H9 (cell line): Measurements from ENCODE around the gene AKNA. TPM values are rescaled to one million over a fixed set of nuclear protein-coding genes. Genes with fewer than 3 reads are reported as not detected.

Source experiments
- DNase-seq: peaks from one replicate; pipeline ENCODE4 v3.0.0-alpha.2; 2017
- H2AFZ ChIP-seq: one replicate; pipeline ENCODE4 v1.6.1; 2013; ENCODE audit warnings: mild to moderate bottlenecking, low read length, control low read depth, moderate library complexity
- H2AK5ac ChIP-seq: 2 replicates; pipeline ENCODE4 v1.6.1; 2013; ENCODE audit warnings: low read length, control low read depth, mixed read lengths; ENCODE audit not compliant: insufficient read length
- H2BK120ac ChIP-seq: one replicate; pipeline ENCODE4 v1.6.1; 2013; ENCODE audit warnings: low read depth, mild to moderate bottlenecking, low read length, control low read depth, inconsistent platforms; ENCODE audit not compliant: poor library complexity, severe bottlenecking
- H2BK12ac ChIP-seq: 2 replicates; pipeline ENCODE4 v1.6.1; 2013; ENCODE audit warnings: low read length, control low read depth, mixed read lengths, low read depth; ENCODE audit not compliant: insufficient read length
- H2BK15ac ChIP-seq: 2 replicates; pipeline ENCODE4 v1.6.1; 2013; ENCODE audit warnings: low read depth, low read length, control low read depth
- H2BK20ac ChIP-seq: one replicate; pipeline ENCODE4 v1.6.1; 2013; ENCODE audit warnings: low read depth, mild to moderate bottlenecking, low read length, control low read depth, inconsistent platforms; ENCODE audit not compliant: poor library complexity, severe bottlenecking
- H2BK5ac ChIP-seq: 2 replicates; pipeline ENCODE4 v1.6.1; 2013; ENCODE audit warnings: low read length, control low read depth, mixed read lengths; ENCODE audit not compliant: insufficient read length
- H3K14ac ChIP-seq: 2 replicates; pipeline ENCODE4 v1.6.1; 2013; ENCODE audit warnings: low read length, control low read depth; ENCODE audit not compliant: insufficient read depth
- H3K18ac ChIP-seq: 2 replicates; pipeline ENCODE4 v1.6.1; 2013; ENCODE audit warnings: low read depth, mild to moderate bottlenecking, mixed read lengths, low read length, control low read depth; ENCODE audit not compliant: insufficient read length
- H3K23ac ChIP-seq: 2 replicates; pipeline ENCODE4 v1.6.1; 2013; ENCODE audit warnings: low read length, control low read depth, mixed read lengths, low read depth; ENCODE audit not compliant: insufficient read length
- H3K23me2 ChIP-seq: 2 replicates; pipeline ENCODE4 v1.6.1; 2013; ENCODE audit warnings: low read depth, mild to moderate bottlenecking, mixed read lengths, low read length, control low read depth; ENCODE audit not compliant: insufficient read length, poor library complexity, severe bottlenecking
- H3K27ac ChIP-seq: 2 replicates; pipeline ENCODE4 v1.5.1; 2013; ENCODE audit warnings: low read length, control low read depth, mixed read lengths, low read depth; ENCODE audit not compliant: insufficient read length
- H3K27me3 ChIP-seq: 2 replicates; pipeline ENCODE4 v1.6.1; 2013; ENCODE audit warnings: low read length, control low read depth, inconsistent platforms; ENCODE audit not compliant: insufficient read depth
- H3K4ac ChIP-seq: 2 replicates; pipeline ENCODE4 v1.6.1; 2013; ENCODE audit warnings: low read depth, mild to moderate bottlenecking, control low read depth, inconsistent platforms, low read length, moderate library complexity
- H3K4me1 ChIP-seq: 2 replicates; pipeline ENCODE4 v1.6.1; 2013; ENCODE audit warnings: low read length, control low read depth, inconsistent platforms; ENCODE audit not compliant: insufficient read depth
- H3K4me2 ChIP-seq: 2 replicates; pipeline ENCODE4 v1.6.1; 2013; ENCODE audit warnings: low read length, control low read depth, mixed read lengths; ENCODE audit not compliant: insufficient read length, insufficient read depth
- H3K56ac ChIP-seq: 2 replicates; pipeline ENCODE4 v1.6.1; 2013; ENCODE audit warnings: low read depth, mild to moderate bottlenecking, mixed read lengths, low read length, control low read depth; ENCODE audit not compliant: insufficient read length
- H3K79me1 ChIP-seq: 2 replicates; pipeline ENCODE4 v1.6.1; 2013; ENCODE audit warnings: low read depth, mild to moderate bottlenecking, moderate library complexity, low read length, control low read depth, inconsistent platforms; ENCODE audit not compliant: insufficient read depth, poor library complexity, severe bottlenecking
- H3K79me2 ChIP-seq: 2 replicates; pipeline ENCODE4 v1.6.1; 2013; ENCODE audit warnings: low read length, control low read depth, inconsistent platforms; ENCODE audit not compliant: insufficient read depth
- H3K9ac ChIP-seq: 2 replicates; pipeline ENCODE4 v1.6.1; 2013; ENCODE audit warnings: low read length, control low read depth, mixed read lengths; ENCODE audit not compliant: insufficient read length; ENCODE audit errors: extremely low read depth
- H3K9me3 ChIP-seq: one replicate; pipeline ENCODE4 v1.6.1; 2013; ENCODE audit warnings: low read depth, low read length, inconsistent platforms; ENCODE audit not compliant: control insufficient read depth
- H3T11ph ChIP-seq: one replicate; pipeline ENCODE4 v1.6.1; 2013; ENCODE audit warnings: mild to moderate bottlenecking, low read length, control low read depth, inconsistent platforms
- H4K20me1 ChIP-seq: one replicate; pipeline ENCODE4 v1.6.1; 2013; ENCODE audit not compliant: control insufficient read depth, insufficient read length, insufficient read depth
- H4K5ac ChIP-seq: 2 replicates; pipeline ENCODE4 v1.6.1; 2013; ENCODE audit warnings: low read depth, mild to moderate bottlenecking, mixed read lengths, low read length, control low read depth; ENCODE audit not compliant: insufficient read length
- H4K8ac ChIP-seq: replicated peaks from 2 replicates; pipeline ENCODE4 v1.6.1; 2013; ENCODE audit warnings: low read length, control low read depth, mixed read lengths, low read depth; ENCODE audit not compliant: insufficient read length
- H4K91ac ChIP-seq: 2 replicates; pipeline ENCODE4 v1.6.1; 2013; ENCODE audit warnings: low read depth, mild to moderate bottlenecking, moderate library complexity, mixed read lengths, low read length, control low read depth; ENCODE audit not compliant: insufficient read length
- H3K27ac Mint-ChIP-seq, 3 experiments: 2 replicates in 2 of 3; 3 replicates in 1 of 3; pipeline ENCODE4 v1.8.0; 2020 to 2021; ENCODE audit warnings: mixed read lengths in 3 of 3, mild to moderate bottlenecking in 1 of 3, moderate library complexity in 1 of 3
- H3K27me3 Mint-ChIP-seq: 2 replicates; pipeline ENCODE4 v1.8.0; 2021; ENCODE audit warnings: low read depth, mild to moderate bottlenecking, moderate library complexity, mixed read lengths
- H3K36me3 Mint-ChIP-seq, 3 experiments: 2 replicates in 2 of 3; 3 replicates in 1 of 3; pipeline ENCODE4 v1.8.0; 2020 to 2021; ENCODE audit warnings: low read depth in 3 of 3, mixed read lengths in 3 of 3; ENCODE audit not compliant: insufficient read depth in 1 of 3
- H3K4me1 Mint-ChIP-seq, 2 experiments: 2 replicates each; pipeline ENCODE4 v1.8.0; 2020; ENCODE audit warnings: mixed read lengths in 2 of 2
- H3K4me3 Mint-ChIP-seq, 2 experiments: 2 replicates in 1 of 2; 3 replicates in 1 of 2; pipeline ENCODE4 v1.8.0; 2020 to 2021; ENCODE audit warnings: mild to moderate bottlenecking in 2 of 2, mixed read lengths in 2 of 2, moderate library complexity in 1 of 2
- H3K9me3 Mint-ChIP-seq, 2 experiments: 2 replicates in 1 of 2; 3 replicates in 1 of 2; pipeline ENCODE4 v1.8.0; 2020; ENCODE audit warnings: mild to moderate bottlenecking in 2 of 2, mixed read lengths in 2 of 2, moderate library complexity in 1 of 2
- CTCF ChIP-seq: fragments of 200-600 bp; sonication (generic); conservative IDR thresholded peaks from 3 replicates; pipeline ENCODE4 v1.8.0; 2021; ENCODE audit warnings: antibody characterized with exemption, mild to moderate bottlenecking
- WGBS: extraction: QIAGEN DNeasy Blood & Tissue Kit; methylation state at CpG from one replicate; pipeline ENCODE4 v1.1.7; 2013; ENCODE audit warnings: missing lambda C conversion rate, low lambda C conversion rate, mixed read lengths; ENCODE audit not compliant: insufficient read length; ENCODE audit errors: extremely low coverage; 5-methylcytosine and 5-hydroxymethylcytosine counted together
- total RNA-seq: library from RNA; stranded (reverse); gene quantifications from 2 replicates; pipeline ENCODE4 v1.2.1, GENCODE V29; 2021

AKNA gene
- total RNA-seq, 1 experiment from 2014 or later = 19.7 TPM

DNA sequence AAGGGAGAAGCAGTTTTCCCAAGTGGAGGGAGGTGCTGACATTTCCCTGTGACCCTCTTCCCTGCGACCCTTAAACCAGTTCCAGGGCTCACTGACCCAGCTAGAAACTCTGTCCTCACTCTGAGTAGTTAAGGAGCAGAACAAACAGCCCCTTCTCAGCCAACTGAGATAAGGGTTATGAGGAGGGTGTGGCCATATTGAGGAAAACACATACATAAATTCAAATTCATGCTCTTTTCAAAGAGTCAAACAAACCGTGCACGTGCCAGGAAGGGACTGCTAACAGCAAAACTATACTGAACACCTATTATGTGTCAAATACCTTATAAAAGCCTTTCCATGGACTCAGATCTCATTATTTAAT lies 4.9 kb upstream of the AKNA start:
- Histone ChIP-seq H3K9me3 (no peaks in the 10 kb centered on the region), H3K18ac (no peak overlapping the region), H2BK20ac (no peak overlapping the region), H3K23ac (no peak overlapping the region), H3K9ac (no peak overlapping the region), H3K56ac (no peak overlapping the region), H2BK12ac (no peak overlapping the region), H3K79me2 (no peaks in the 10 kb centered on the region), H4K8ac (no peak overlapping the region), H2BK15ac (no peak overlapping the region), H3K23me2 (no peaks in the 10 kb centered on the region), H2BK120ac (no peak overlapping the region), H3K4ac (no peak overlapping the region), H3K14ac (no peak overlapping the region), H3K4me2 (no peak overlapping the region), H3K27ac (no peak overlapping the region), H4K91ac (no peak overlapping the region), H4K20me1 (no peaks in the 10 kb centered on the region), H3T11ph (no peak overlapping the region), H2BK5ac (no peak overlapping the region), H3K27me3 (no peaks in the 10 kb centered on the region), H4K5ac (no peak overlapping the region), H3K4me1 (no peaks in the 10 kb centered on the region; the same call in 1 of the 2 replicates), H3K79me1 (no peaks in the 10 kb centered on the region), H2AK5ac (no peak overlapping the region), H2AFZ (no peak overlapping the region)
- no CpG with 5 or more reads among the region's 3 CpGs for WGBS
- DNase-seq = no peak
- Mint-ChIP-seq H3K4me1 (peaks cover 50 to 59% of the 10 kb centered on the region in 2 experiments), H3K27ac (no peak overlapping the region; a peak in 1 of 7 replicates), H3K4me3 (no peak overlapping the region), H3K9me3 (no peaks in the 10 kb centered on the region; a peak in 1 of 5 replicates), H3K36me3 (peaks cover 0 to 16% (median 0%) of the 10 kb centered on the region in 3 experiments; a peak in 4 of 7 replicates), H3K27me3 (no peaks in the 10 kb centered on the region; the same call in 1 of the 2 replicates)
- no peak for TF ChIP-seq CTCF
